Type B pancreatic cell (in vitro differentiated cells): ENCODE results near the gene ZNF474. TPM values are rescaled to one million over a fixed set of nuclear protein-coding genes. Genes with fewer than 3 reads are reported as not detected.

Source experiments
- DNase-seq: peaks from one replicate; pipeline ENCODE4 v3.0.0; 2021; ENCODE audit warnings: mixed read lengths; ENCODE audit not compliant: unreplicated experiment; ENCODE audit errors: extremely low spot score
- H3K27ac Mint-ChIP-seq: 2 replicates; pipeline ENCODE4 v1.8.0; 2021; ENCODE audit warnings: mild to moderate bottlenecking, mixed read lengths
- H3K27me3 Mint-ChIP-seq: 2 replicates; pipeline ENCODE4 v1.8.0; 2021; ENCODE audit warnings: mixed read lengths
- H3K36me3 Mint-ChIP-seq: 2 replicates; pipeline ENCODE4 v1.8.0; 2021; ENCODE audit warnings: mixed read lengths
- H3K4me1 Mint-ChIP-seq: one replicate; pipeline ENCODE4 v1.8.0; 2021; ENCODE audit warnings: mixed read lengths; ENCODE audit not compliant: unreplicated experiment
- H3K4me3 Mint-ChIP-seq: 2 replicates; pipeline ENCODE4 v1.8.0; 2021; ENCODE audit warnings: mild to moderate bottlenecking, mixed read lengths
- H3K9me3 Mint-ChIP-seq: 2 replicates; pipeline ENCODE4 v1.8.0; 2021; ENCODE audit warnings: mixed read lengths
- total RNA-seq: library from RNA; stranded (reverse); gene quantifications from 2 replicates; pipeline ENCODE4 v1.2.1, GENCODE V29; 2021; ENCODE audit warnings: low replicate concordance
- TF ChIP-seq, protein P1 (sequence below): fragments of 200-600 bp; sonication (generic); conservative IDR thresholded peaks from 2 replicates; pipeline ENCODE4 v1.5.0; 2021; ENCODE audit warnings: antibody characterized with exemption, mild to moderate bottlenecking

The ZNF474 gene
- total RNA-seq, 1 donor from 2014 or later, result 1.9 TPM

GRCh38 chr5:122180146-122180712 is 50.9 kb downstream of the ZNF474 start:
- Mint-ChIP-seq H3K27ac (no peak overlapping the region), H3K9me3 (no peaks in the 10 kb centered on the region), H3K4me1 (peaks cover 19% of the 10 kb centered on the region), H3K4me3 (no peak overlapping the region), H3K36me3 (no peaks in the 10 kb centered on the region), H3K27me3 (no peaks in the 10 kb centered on the region)
- DNase-seq, result no peak
- TF ChIP-seq, protein P1, sequence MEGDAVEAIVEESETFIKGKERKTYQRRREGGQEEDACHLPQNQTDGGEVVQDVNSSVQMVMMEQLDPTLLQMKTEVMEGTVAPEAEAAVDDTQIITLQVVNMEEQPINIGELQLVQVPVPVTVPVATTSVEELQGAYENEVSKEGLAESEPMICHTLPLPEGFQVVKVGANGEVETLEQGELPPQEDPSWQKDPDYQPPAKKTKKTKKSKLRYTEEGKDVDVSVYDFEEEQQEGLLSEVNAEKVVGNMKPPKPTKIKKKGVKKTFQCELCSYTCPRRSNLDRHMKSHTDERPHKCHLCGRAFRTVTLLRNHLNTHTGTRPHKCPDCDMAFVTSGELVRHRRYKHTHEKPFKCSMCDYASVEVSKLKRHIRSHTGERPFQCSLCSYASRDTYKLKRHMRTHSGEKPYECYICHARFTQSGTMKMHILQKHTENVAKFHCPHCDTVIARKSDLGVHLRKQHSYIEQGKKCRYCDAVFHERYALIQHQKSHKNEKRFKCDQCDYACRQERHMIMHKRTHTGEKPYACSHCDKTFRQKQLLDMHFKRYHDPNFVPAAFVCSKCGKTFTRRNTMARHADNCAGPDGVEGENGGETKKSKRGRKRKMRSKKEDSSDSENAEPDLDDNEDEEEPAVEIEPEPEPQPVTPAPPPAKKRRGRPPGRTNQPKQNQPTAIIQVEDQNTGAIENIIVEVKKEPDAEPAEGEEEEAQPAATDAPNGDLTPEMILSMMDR, result no peak

GRCh38 chr5:122180863-122181548 is 51.7 kb downstream of the ZNF474 start:
- no peaks in the 10 kb centered on the region for H3K27me3 Mint-ChIP-seq
- peak overlapping the region; percentile 13 for H3K27ac Mint-ChIP-seq
- peaks cover 15% of the 10 kb centered on the region for H3K4me1 Mint-ChIP-seq
- no peaks in the 10 kb centered on the region for H3K9me3 Mint-ChIP-seq
- TF ChIP-seq, protein P1, result no peak
- no peak for DNase-seq
- H3K36me3 Mint-ChIP-seq, result no peaks in the 10 kb centered on the region
- no peak overlapping the region for H3K4me3 Mint-ChIP-seq

GRCh38 chr5:122181863-122182262 is 52.5 kb downstream of the ZNF474 start:
- no peaks in the 10 kb centered on the region for H3K36me3 Mint-ChIP-seq
- peaks cover 15% of the 10 kb centered on the region for H3K4me1 Mint-ChIP-seq
- TF ChIP-seq, protein P1, result no peak
- no peak for DNase-seq
- no peaks in the 10 kb centered on the region for H3K27me3 Mint-ChIP-seq
- H3K4me3 Mint-ChIP-seq, result no peak overlapping the region
- H3K27ac Mint-ChIP-seq, result no peak overlapping the region
- peaks cover 6% of the 10 kb centered on the region for H3K9me3 Mint-ChIP-seq

DNA sequence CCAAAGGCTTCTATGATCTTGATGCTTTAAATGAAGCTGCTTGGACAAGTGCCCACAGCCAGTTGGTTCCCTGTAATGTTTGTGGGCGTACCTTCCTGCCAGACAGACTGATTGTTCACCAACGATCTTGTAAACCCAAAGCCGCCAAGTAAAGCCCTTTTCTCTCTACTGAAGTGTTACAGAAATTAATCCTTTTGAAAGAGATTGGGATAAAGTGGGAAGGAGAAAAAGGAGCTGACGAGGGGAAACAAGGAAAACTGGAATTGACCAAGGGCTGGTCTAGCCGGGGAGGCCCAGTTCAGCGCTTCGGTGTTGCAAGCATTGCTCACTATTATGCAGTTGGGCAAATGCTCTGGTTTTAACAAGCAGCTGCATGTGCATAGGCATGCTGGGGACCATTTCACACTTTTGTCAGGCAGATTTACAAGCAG is 53.2 kb downstream of the ZNF474 start:
- peaks cover 6% of the 10 kb centered on the region for H3K9me3 Mint-ChIP-seq
- no peaks in the 10 kb centered on the region for H3K36me3 Mint-ChIP-seq
- TF ChIP-seq, protein P1, result no peak
- DNase-seq, result no peak
- peaks cover 15% of the 10 kb centered on the region for H3K4me1 Mint-ChIP-seq
- no peak overlapping the region for H3K27ac Mint-ChIP-seq
- H3K4me3 Mint-ChIP-seq, result no peak overlapping the region
- H3K27me3 Mint-ChIP-seq, result no peaks in the 10 kb centered on the region

GRCh38 chr5:122183098-122183787 is 53.9 kb downstream of the ZNF474 start:
- Mint-ChIP-seq H3K36me3 (no peaks in the 10 kb centered on the region), H3K27ac (no peak overlapping the region), H3K4me1 (peaks cover 15% of the 10 kb centered on the region), H3K4me3 (no peak overlapping the region), H3K27me3 (no peaks in the 10 kb centered on the region), H3K9me3 (peaks cover 6% of the 10 kb centered on the region)
- DNase-seq, result no peak
- TF ChIP-seq, protein P1, result no peak
